Measurements from ENCODE around the gene DSCAM.
"Not testable (repeated sequence)": the region's sequence is repeated elsewhere in the genome, so short reads cannot be mapped to it uniquely, and the experiment has no call there.

The DSCAM gene

GRCh38 chr21:40208948-40209345 lies 638.0 kb downstream of the DSCAM start:
- no peak for DNase-seq

DNA sequence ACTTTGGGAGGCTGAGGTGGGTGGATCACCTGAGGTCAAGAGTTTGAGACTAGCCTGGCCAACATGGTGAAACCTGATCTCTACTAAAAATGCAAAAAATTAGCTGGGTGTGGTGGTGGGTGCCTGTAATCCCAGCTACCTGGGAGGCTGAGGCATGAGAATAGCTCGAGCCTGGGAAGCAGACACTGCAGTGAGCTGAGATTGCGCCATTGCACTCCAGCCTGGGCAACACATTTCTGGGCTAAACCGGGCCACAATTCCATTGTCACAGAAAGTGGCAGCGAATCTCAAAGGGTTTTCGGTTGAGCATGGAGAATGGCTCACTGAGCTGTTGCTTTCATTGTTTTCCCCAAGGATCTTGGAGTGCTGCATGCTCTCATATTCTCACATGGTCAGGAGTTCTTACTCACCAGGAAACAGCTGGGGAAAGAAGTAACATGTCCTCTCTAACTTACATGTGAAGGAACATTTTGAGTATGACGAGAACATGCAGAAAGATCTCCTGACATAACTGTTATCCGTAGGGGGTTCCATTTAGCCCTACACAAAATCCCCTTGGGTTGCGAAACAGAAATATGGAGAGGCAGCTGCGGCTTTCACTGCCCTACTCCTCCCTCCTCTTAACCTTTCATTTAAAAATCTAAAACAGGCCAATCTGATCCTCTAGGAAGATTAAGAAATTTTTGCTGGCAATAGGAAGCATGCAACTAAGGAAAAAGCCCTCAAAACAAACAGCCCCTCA lies 638.6 kb downstream of the DSCAM start:
- no peak for DNase-seq

- DNase-seq = no peak
Observed at GRCh38 chr21:40200946-40201345, 646.0 kb downstream of the DSCAM start.

DNA sequence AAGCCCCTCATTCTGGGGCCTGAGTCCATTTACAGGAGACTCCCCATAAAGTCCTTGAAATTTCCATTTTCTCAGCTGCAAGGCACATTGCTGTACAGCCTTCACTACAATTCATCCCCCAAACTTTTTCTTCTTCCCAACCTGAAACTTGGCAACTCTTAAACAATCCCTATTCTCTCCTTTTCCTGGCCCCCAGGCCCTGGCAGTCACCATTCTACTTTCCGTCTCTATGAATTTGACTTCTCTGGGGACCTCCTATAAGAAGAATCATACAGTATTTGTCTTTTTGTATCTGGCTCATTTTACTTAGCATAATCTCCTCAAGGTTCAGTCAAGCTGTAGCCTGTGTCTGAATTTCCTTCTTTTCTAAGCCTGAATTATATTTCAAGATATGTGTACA lies 646.8 kb downstream of the DSCAM start:
- no peak for DNase-seq

DNA sequence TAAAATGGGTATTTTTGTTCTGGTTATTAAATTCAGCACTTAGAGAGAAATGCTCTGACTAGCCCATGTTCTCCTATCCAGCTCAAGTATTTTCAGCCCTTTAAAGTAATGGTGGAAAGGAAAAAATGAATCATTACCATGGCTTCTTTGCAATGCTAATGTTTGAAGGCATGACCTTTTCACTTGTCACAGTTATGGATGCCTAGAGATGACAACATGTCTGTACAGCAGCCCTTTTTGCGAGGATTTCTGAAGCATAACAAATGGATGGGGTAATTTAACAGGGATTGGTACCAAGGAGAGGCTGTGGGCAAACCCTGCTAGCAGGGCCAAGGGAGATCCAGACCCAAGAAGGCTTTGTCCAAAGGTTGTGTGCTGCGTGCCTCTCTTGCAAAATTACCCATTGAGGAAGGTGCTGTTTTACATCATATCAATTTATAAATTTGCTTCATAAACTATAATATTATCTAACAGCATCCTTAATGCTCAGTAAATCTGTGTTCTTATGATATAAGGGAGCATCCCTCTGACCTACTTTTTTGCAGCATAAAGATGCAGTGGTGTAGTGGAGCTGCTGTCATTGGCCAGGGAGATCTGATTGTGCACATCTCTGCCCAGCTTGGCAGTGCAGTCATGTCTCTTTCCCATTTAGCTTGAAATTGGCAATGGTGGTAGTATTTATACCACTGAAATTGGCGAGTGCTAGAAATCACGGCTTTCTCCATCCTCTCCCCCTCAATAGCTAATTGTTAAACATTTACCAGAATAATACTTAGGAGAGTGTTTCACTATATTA lies 652.6 kb downstream of the DSCAM start:
- no peak for DNase-seq

DNA sequence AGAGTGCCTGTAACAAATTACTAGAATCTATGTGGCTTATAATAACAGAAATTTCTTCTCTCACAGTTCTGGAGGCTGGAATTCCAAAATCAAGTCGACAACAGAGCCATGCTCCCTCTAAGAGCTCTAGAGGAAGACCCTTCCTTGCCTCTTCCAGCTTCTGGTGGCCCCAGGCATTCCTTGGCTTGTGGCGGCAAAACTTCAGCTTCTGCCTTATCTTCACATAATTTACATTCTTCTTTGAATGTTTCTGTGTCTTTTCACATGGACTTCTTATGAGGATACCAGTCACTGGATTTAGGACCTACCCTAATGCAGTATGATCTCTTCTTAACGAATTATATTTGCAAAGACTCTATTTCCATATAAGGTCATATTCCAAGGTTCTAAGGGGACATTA lies 655.3 kb downstream of the DSCAM start:
- no peak for DNase-seq

GRCh38 chr21:40191196-40191595 lies 655.8 kb downstream of the DSCAM start:
- DNase-seq = no peak

- DNase-seq = no peak
Observed at GRCh38 chr21:40187946-40188654, 658.9 kb downstream of the DSCAM start.

- DNase-seq = no peak
Observed at GRCh38 chr21:40187244-40187643, 659.7 kb downstream of the DSCAM start.

- no peak for DNase-seq
Observed at GRCh38 chr21:40186045-40186444, 660.9 kb downstream of the DSCAM start.

DNA sequence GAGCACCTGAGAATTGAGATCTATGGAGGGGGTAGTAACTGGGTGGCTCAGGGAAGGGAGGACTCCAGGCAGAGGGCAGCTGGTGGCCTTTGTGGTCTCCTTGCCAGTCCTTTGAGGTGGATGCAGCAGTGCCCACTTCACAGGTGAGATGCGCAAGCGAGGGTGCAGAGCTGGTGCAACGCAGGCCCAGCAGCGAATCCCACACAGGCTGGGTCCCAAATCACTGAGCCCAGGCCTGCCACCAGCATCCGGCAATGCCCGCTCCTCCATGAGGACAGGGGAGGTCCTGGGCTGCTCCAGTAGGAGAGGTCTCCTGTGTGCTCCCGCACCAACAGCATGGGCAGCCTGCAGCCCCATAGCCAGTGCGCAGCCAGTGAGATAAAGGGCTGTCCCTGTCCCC lies 661.8 kb downstream of the DSCAM start:
- no peak for DNase-seq

DNA sequence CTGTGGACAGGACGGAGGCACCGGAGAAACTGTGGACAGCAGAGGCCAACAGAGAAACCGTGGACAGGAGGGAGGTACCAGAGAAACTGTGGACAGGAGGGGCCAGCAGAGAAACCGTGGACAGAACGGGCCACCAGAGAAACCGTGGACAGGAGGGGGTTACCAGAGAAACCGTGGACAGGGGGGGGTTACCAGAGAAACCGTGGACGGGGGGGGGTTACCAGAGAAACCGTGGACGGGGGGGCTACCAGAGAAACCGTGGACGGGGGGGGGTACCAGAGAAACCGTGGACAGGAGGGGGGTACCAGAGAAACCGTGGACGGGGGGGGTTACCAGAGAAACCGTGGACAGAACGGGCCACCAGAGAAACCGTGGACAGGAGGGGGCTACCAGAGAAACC lies 664.5 kb downstream of the DSCAM start:
- DNase-seq = not testable (repeated sequence)

DNA sequence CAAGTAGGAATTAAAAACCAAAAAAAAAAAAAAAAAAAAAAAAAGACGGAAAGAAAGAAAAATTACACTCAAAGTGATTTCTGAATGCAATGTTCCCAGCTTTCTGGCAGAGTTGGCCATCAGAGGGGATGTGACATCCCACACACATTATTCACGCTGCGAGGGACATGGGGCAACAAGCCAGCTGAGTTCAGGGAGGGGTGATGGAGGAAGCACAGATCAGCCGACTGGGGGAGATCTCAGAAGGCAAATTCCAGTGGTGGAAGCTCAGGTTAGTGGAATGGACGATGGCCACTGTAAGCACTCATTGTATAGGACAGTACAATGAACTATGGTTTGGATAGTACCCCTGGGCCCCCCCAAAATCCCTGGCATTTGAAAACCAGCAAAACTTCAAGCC lies 667.8 kb downstream of the DSCAM start:
- no peak for DNase-seq

- DNase-seq = no peak
Observed at GRCh38 chr21:40178726-40179125, 668.2 kb downstream of the DSCAM start.

GRCh38 chr21:40177979-40178378 lies 669.0 kb downstream of the DSCAM start:
- no peak for DNase-seq

DNA sequence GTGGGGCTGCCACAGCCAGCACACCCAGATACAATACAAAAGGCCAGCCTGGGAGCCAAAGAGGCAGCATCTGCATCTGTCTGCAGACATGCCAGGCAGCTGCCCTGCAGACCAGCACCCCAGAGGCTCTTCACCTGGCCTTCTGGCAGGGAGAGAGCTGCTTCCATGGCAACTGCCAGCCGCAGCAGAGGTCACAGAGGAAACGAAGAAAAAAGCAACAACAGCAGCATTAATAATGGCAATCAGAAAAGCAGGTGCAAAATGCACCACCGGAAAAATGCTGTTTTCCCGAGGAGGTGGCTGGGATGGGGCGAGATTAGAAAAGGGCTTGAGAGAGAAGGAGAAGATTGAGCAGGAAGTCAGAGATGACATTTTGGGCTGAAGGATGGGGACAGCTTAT lies 670.2 kb downstream of the DSCAM start:
- DNase-seq = peak in 1 of 2 experiments; percentile 56

- no peak for DNase-seq
Observed at GRCh38 chr21:40173816-40174215, 673.1 kb downstream of the DSCAM start.

- no peak for DNase-seq
Observed at GRCh38 chr21:40169971-40170370, 677.0 kb downstream of the DSCAM start.

DNA sequence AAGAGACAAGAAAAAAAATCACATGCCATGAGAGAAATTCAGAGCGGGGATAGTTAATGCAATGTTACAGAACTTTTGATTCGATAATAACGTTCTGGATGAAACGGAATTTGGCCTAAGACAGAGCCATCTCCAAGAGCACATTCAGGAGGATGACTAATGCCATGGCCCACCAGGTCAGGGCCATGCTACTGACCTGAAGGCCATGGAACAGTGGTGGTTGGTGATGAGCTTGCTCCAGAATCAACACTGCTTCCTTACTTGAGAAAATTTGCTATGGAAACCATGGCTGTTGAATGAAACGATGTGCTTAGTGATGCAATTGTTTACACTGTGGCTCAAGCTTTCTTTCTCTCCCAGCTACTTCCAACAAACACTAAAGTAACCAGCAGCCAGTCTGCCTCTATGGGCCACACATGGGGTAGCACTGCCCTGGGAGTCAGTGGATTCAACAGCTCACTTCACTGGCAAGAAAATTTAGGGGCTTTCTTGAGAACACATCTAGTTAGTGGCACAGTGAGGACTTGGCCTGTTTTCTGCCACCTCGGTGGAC lies 680.6 kb downstream of the DSCAM start:
- no peak for DNase-seq

- no peak for DNase-seq
Observed at GRCh38 chr21:40165773-40166070, 681.2 kb downstream of the DSCAM start.

DNA sequence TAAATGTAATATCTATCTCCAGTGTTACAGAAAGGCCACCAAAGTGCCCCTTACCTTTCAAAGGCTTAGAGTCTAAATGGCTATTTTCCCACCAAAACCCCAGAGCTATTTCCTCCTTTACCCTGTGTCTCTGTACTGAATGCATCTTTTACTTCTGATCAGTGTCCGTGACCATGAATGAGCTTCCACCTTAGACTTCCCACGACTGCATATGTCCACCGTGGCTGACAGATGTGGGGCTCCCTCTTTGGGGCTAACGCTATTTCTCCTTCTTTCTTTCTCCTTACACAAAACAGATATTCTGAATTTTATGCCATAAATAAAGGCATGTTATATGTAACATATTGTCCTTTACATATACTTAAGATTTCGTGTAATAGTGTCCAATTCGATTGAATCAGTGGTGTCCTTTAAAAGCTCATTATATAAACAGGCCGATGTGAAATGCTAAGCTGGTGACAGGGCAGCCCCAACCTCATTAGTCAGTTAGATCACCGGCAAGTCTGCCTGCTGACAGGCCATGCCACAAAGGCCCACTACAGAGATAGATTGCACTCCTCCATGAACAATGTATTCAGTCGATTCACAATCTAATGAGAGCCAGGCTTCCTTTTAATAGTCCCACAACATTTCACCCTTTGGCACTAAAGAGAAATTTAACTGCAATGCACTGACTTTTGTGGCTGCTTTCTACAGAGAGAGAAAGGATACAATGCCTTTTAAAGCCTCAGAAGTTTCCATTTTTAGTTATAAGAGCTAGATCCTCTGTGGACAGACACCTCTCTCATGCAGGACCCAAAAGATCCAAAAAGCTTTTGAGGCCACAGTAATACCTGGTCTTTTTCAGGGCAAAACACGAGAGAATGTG lies 681.8 kb downstream of the DSCAM start:
- no peak for DNase-seq

DNA sequence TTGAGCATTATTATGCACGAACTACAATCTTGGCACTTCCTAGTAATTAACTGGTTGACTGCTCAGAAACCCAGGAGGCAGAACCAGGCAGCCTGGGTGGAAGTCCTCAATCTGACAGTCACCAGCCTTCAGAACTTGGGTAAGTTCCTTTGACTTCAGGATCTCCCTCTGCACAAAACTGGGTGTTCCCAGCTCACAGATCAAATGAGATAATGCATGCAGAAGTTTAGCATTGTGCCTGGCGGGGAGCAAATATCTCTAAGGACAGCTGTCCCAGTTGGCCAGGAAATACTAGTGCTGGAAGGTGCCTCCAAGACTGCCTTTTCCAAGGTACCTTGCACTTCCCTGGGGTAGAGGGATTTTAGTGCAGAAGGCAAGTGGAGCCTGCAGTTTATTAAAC lies 684.9 kb downstream of the DSCAM start:
- no peak for DNase-seq

GRCh38 chr21:40160911-40161310 lies 686.0 kb downstream of the DSCAM start:
- DNase-seq = no peak
